Astrocyte of the cerebellum (primary cell): Measurements from ENCODE around the gene NTHL1.

Source experiments
- DNase-seq: peaks from one replicate; pipeline ENCODE4 v3.0.0-alpha.2; 2011; ENCODE audit warnings: low read depth
- H3K4me3 ChIP-seq: 2 replicates; pipeline ENCODE4 v1.5.1; 2011; ENCODE audit warnings: mild to moderate bottlenecking, low read depth, low read length, moderate library complexity
- CTCF ChIP-seq: IDR thresholded peaks from 2 replicates; pipeline ENCODE4 v1.5.1; 2012; ENCODE audit warnings: low read length, low read depth, moderate library complexity, mild to moderate bottlenecking; ENCODE audit errors: missing control alignments
- in situ Hi-C: cut with HindIII; loops from 2 replicates; pipeline ENCODE4 v1.10.0; 2017; ENCODE audit warnings: low sequenced_read_pairs

NTHL1 gene

GRCh38 chr16:2075631-2076030 lies 28.0 kb upstream of the NTHL1 start:
- H3K4me3 ChIP-seq = no peak overlapping the region
- TF ChIP-seq CTCF = no peak
- in situ Hi-C loops = loop anchor here (5.0 to 10.0 kb wide), 2 partner anchors 38 to 89 kb away; no protein-coding TSS in a partner anchor
- no peak for DNase-seq

GRCh38 chr16:2074071-2074470 lies 26.4 kb upstream of the NTHL1 start:
- DNase-seq = no peak
- TF ChIP-seq CTCF = no peak
- in situ Hi-C loops = loop anchor here (10.0 kb wide), 1 partner anchor 91 kb away; no protein-coding TSS in a partner anchor
- H3K4me3 ChIP-seq = no peak overlapping the region

GRCh38 chr16:2072926-2073325 lies 25.3 kb upstream of the NTHL1 start:
- DNase-seq = no peak
- in situ Hi-C loops = loop anchor here (10.0 kb wide), 1 partner anchor 92 kb away; no protein-coding TSS in a partner anchor
- H3K4me3 ChIP-seq = no peak overlapping the region
- TF ChIP-seq CTCF = no peak

- in situ Hi-C loops = loop anchor here (10.0 kb wide), 1 partner anchor 93 kb away; no protein-coding TSS in a partner anchor
- no peak for TF ChIP-seq CTCF
- DNase-seq = no peak
- no peak overlapping the region for H3K4me3 ChIP-seq
Measured at GRCh38 chr16:2071454-2072202, 24.0 kb upstream of the NTHL1 start.

- no peak overlapping the region for H3K4me3 ChIP-seq
- DNase-seq = no peak
- TF ChIP-seq CTCF = no peak
- in situ Hi-C loops = loop anchor here (10.0 kb wide), 1 partner anchor 94 kb away; no protein-coding TSS in a partner anchor
Measured at GRCh38 chr16:2070576-2071453, 23.2 kb upstream of the NTHL1 start.

GRCh38 chr16:2066139-2066538 lies 18.5 kb upstream of the NTHL1 start:
- in situ Hi-C loops = no loop called here

More at GRCh38 chr16:2066139-2066538, 18.5 kb upstream of the NTHL1 start:
- H3K4me3 ChIP-seq = no peak overlapping the region
- DNase-seq = no peak
- no peak for TF ChIP-seq CTCF
